Endothelial cell of umbilical vein (primary cell): ENCODE measurements around the gene CTU2. TPM values are rescaled to one million over a fixed set of nuclear protein-coding genes. Genes with fewer than 3 reads are reported as not detected.

Experiments used
- BruUV-seq: library from RNA; stranded (reverse); fragments of 400-500 nt; replicated peaks from 2 replicates; lab custom pipeline; 2021; lab: Mats Ljungman, UMichigan
- CTCF ChIA-PET: fragments of 300-600, 350-600 bp; sonication (Branson Sonifier 250); formaldehyde crosslinking; loops from one replicate; lab custom pipeline; 2021; ENCODE audit warnings: antibody characterized with exemption, inconsistent platforms; lab: Charles Lee
- POLR2A ChIA-PET: fragments of 300-600, 350-600 bp; sonication (Branson Sonifier 250); formaldehyde crosslinking; loops from one replicate; lab custom pipeline; 2021; ENCODE audit warnings: antibody characterized with exemption, inconsistent platforms; lab: Charles Lee
- DNase-seq: peaks from one replicate; pipeline ENCODE4 v3.0.0-alpha.2; 2011; ENCODE audit warnings: low read depth, low spot score
- FAIRE-seq: peaks from 2 replicates; lab custom pipeline; 2011; peaks lifted over from hg19 to GRCh38; lab: Jason Lieb, UNC
- H2AFZ ChIP-seq: 2 replicates; pipeline ENCODE4 v1.6.0; 2012; ENCODE audit warnings: low read depth, low read length, control low read depth, inconsistent platforms
- H3K27ac ChIP-seq: 2 replicates; pipeline ENCODE4 v1.5.1; 2011; ENCODE audit warnings: low read depth, mild to moderate bottlenecking, control low read depth, low read length, moderate library complexity; ENCODE audit not compliant: insufficient read depth
- H3K27me3 ChIP-seq, 2 experiments: 2 replicates each; pipeline versions ENCODE4 v1.6.0 to v1.6.1; 2011; ENCODE audit warnings: low read length in 2 of 2, mixed read lengths in 1 of 2; ENCODE audit not compliant: control insufficient read depth in 2 of 2, insufficient read depth in 2 of 2
- H3K36me3 ChIP-seq, 2 experiments: 2 replicates in 1 of 2; 3 replicates in 1 of 2; pipeline ENCODE4 v1.5.1; 2011; ENCODE audit warnings: low read length in 2 of 2, mild to moderate bottlenecking in 1 of 2, moderate library complexity in 1 of 2; ENCODE audit not compliant: control insufficient read depth in 2 of 2, insufficient read depth in 2 of 2; ENCODE audit errors: extremely low read depth in 1 of 2
- H3K4me1 ChIP-seq: 3 replicates; pipeline ENCODE4 v1.5.1; 2011; ENCODE audit warnings: mild to moderate bottlenecking, low read length; ENCODE audit not compliant: control insufficient read depth, insufficient read depth; ENCODE audit errors: extremely low read depth
- H3K4me2 ChIP-seq: 2 replicates; pipeline ENCODE4 v1.6.1; 2011; ENCODE audit warnings: low read length, control low read depth, mixed read lengths; ENCODE audit not compliant: insufficient read depth
- H3K4me3 ChIP-seq, 3 experiments: fragments of 200-600 bp in 1 of 3; sonication (generic), shearing (Covaris generic) in 1 of 3; replicated peaks in 1 of 3; 2 replicates each; pipeline ENCODE4 v1.5.1; 2011 to 2016; ENCODE audit warnings: control low read depth in 3 of 3, low read length in 3 of 3, mild to moderate bottlenecking in 2 of 3, inconsistent platforms in 1 of 3, low read depth in 1 of 3, moderate library complexity in 1 of 3; ENCODE audit not compliant: insufficient read depth in 1 of 3
- H3K79me2 ChIP-seq: 2 replicates; pipeline ENCODE4 v1.6.0; 2012; ENCODE audit warnings: low read length, inconsistent platforms; ENCODE audit not compliant: control insufficient read depth, insufficient read depth
- H3K9ac ChIP-seq: replicated peaks from 2 replicates; pipeline ENCODE3; 2011; ENCODE audit warnings: low read length, control low read depth; ENCODE audit not compliant: insufficient read depth; ENCODE audit errors: extremely low read depth
- H3K9me1 ChIP-seq: replicated peaks from 3 replicates; pipeline ENCODE4 v1.6.0; 2011; ENCODE audit warnings: mild to moderate bottlenecking, low read length; ENCODE audit not compliant: control insufficient read depth, insufficient read depth; ENCODE audit errors: extremely low read depth
- H3K9me3 ChIP-seq: replicated peaks from 2 replicates; pipeline ENCODE4 v1.5.1; 2012; ENCODE audit warnings: low read length, inconsistent platforms; ENCODE audit not compliant: control insufficient read depth, insufficient read depth
- H4K20me1 ChIP-seq: replicated peaks from 2 replicates; pipeline ENCODE3; 2011; ENCODE audit warnings: mild to moderate bottlenecking, low read length; ENCODE audit not compliant: control insufficient read depth, insufficient read depth; ENCODE audit errors: extremely low read depth
- EZH2 ChIP-seq: IDR thresholded peaks from 2 replicates; pipeline ENCODE4 v1.6.1; 2012; ENCODE audit warnings: borderline replicate concordance, low read depth, mild to moderate bottlenecking, moderate library complexity, low read length, inconsistent platforms; ENCODE audit not compliant: severe bottlenecking
- FOS ChIP-seq: IDR thresholded peaks from 2 replicates; pipeline ENCODE4 v1.6.1; 2011; ENCODE audit warnings: mild to moderate bottlenecking, low read length, moderate library complexity, borderline replicate concordance; ENCODE audit not compliant: insufficient read depth
- GATA2 ChIP-seq: IDR thresholded peaks from 2 replicates; pipeline ENCODE4 v1.7.0; 2011; ENCODE audit warnings: low read depth, mild to moderate bottlenecking, moderate library complexity, mixed read lengths, low read length; ENCODE audit not compliant: insufficient read length, insufficient read depth
- JUN ChIP-seq: IDR thresholded peaks from 2 replicates; pipeline ENCODE4 v1.6.1; 2011; ENCODE audit warnings: borderline replicate concordance, low read depth; ENCODE audit not compliant: insufficient read length, insufficient read depth
- MAX ChIP-seq: IDR thresholded peaks from 2 replicates; pipeline ENCODE4 v1.6.1; 2011; ENCODE audit not compliant: insufficient read depth, insufficient read length
- MYC ChIP-seq: IDR thresholded peaks from one replicate; pipeline ENCODE4 v1.6.1; 2011; ENCODE audit warnings: mild to moderate bottlenecking, low read depth, low read length
- POLR2A ChIP-seq: IDR thresholded peaks from 2 replicates; pipeline ENCODE4 v1.6.1; 2012; ENCODE audit warnings: low read depth, mild to moderate bottlenecking, control low read depth, low read length
- POLR2AphosphoS5 ChIP-seq: IDR thresholded peaks from 2 replicates; pipeline ENCODE4 v1.6.1; 2012; ENCODE audit warnings: low read depth, mild to moderate bottlenecking, control low read depth, low read length, moderate library complexity; ENCODE audit not compliant: insufficient read depth
- dilution Hi-C: fragments of 300-500 bp; cut with MboI; formaldehyde crosslinking; loops from one replicate; pipeline ENCODE4 v1.15.0; 2019; ENCODE audit warnings: low sequenced_read_pairs; ENCODE audit not compliant: extremely low pct_ligation_motif_present
- intact Hi-C: fragments of 100-400 bp; cut with micrococcal nuclease; formaldehyde crosslinking; loops from one replicate; pipeline ENCODE4 v1.10.0; 2022
- polyA plus RNA-seq, 4 experiments: library from polyadenylated mRNA; depleted of rRNA in 3 of 4; stranded (reverse) in 3 of 4; unstranded in 1 of 4; fragments of >200 nt; gene quantifications; 2 replicates each; pipeline versions ENCODE4 v1.2.1 to v1.2.3, GENCODE V29; 2011 to 2012; ENCODE audit warnings: missing spikeins in 1 of 4
- total RNA-seq: library from RNA; stranded (reverse); gene quantifications from 2 replicates; pipeline ENCODE4 v1.2.3, GENCODE V29; 2021
- TF ChIP-seq, protein P1 (sequence below), 2 donors: IDR thresholded peaks; 1 replicate in 1 of 2; 2 replicates in 1 of 2; pipeline ENCODE4 v1.5.1; 2011; ENCODE audit warnings: low read length in 2 of 2, mild to moderate bottlenecking in 2 of 2, moderate library complexity in 2 of 2, control low read depth in 1 of 2, inconsistent platforms in 1 of 2, low read depth in 1 of 2; ENCODE audit not compliant: insufficient read depth in 1 of 2; ENCODE audit errors: extremely low read depth in 1 of 2

The CTU2 gene
- total and polyA plus RNA-seq, 2 donors (not counting 3 experiments of a cell fraction or from before 2014, with no cell fraction given): 26.1 to 33.7 TPM

GRCh38 chr16:88665148-88665547, 41.2 kb upstream of the CTU2 start:
- Histone ChIP-seq H3K4me3 (no peak overlapping the region), H3K36me3 (no peaks in the 10 kb centered on the region), H3K9me1 (no peaks in the 10 kb centered on the region), H3K4me2 (peak overlapping the region; percentile 17), H3K27ac (no peak overlapping the region), H3K27me3 (no peaks in the 10 kb centered on the region), H3K79me2 (peaks cover 23% of the 10 kb centered on the region), H2AFZ (no peak overlapping the region), H3K9me3 (no peaks in the 10 kb centered on the region), H3K9ac (no peak overlapping the region), H4K20me1 (no peaks in the 10 kb centered on the region), H3K4me1 (peaks cover 20% of the 10 kb centered on the region)
- dilution Hi-C loops: no loop called here
- no TSS peak for BruUV-seq
- intact Hi-C loops: no loop called here
- no peak for TF ChIP-seq JUN
- no peak for TF ChIP-seq POLR2A
- no peak for TF ChIP-seq MAX
- no peak for TF ChIP-seq FOS
- TF ChIP-seq MYC: no peak
- TF ChIP-seq GATA2: no peak
- TF ChIP-seq POLR2AphosphoS5: no peak
- TF ChIP-seq, protein P1, sequence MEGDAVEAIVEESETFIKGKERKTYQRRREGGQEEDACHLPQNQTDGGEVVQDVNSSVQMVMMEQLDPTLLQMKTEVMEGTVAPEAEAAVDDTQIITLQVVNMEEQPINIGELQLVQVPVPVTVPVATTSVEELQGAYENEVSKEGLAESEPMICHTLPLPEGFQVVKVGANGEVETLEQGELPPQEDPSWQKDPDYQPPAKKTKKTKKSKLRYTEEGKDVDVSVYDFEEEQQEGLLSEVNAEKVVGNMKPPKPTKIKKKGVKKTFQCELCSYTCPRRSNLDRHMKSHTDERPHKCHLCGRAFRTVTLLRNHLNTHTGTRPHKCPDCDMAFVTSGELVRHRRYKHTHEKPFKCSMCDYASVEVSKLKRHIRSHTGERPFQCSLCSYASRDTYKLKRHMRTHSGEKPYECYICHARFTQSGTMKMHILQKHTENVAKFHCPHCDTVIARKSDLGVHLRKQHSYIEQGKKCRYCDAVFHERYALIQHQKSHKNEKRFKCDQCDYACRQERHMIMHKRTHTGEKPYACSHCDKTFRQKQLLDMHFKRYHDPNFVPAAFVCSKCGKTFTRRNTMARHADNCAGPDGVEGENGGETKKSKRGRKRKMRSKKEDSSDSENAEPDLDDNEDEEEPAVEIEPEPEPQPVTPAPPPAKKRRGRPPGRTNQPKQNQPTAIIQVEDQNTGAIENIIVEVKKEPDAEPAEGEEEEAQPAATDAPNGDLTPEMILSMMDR (IDR thresholded peaks at IDR 0.05; ENCODE audit: extremely low read depth in 1 of 2, insufficient read depth in 1 of 2, low read depth in 1 of 2, low read length in 2 of 2): no peak
- no peak for TF ChIP-seq EZH2
- FAIRE-seq: peak; percentile 92
- ChIA-PET POLR2A (no interaction called here), CTCF (interaction anchor here (1.2 to 1.8 kb wide), 3 partner anchors 11 to 39 kb away, joined by 3 to 8 read pairs (median 5); no protein-coding TSS in a partner anchor)
- DNase-seq: peak; percentile 88
